Suprapubic skin (tissue), 4 donors: ENCODE data around the gene GTF2IRD2.
"Not testable (repeated sequence)": the region's sequence is repeated elsewhere in the genome, so short reads cannot be mapped to it uniquely, and the experiment has no call there.

ENCODE experiments used
- POLR2A ChIP-seq, 2 donors: fragments of 450-650 bp; IDR thresholded peaks; one replicate each; pipeline ENCODE4 v1.6.1; 2017; ENCODE audit warnings: antibody characterized with exemption in 2 of 2, mild to moderate bottlenecking in 2 of 2, moderate library complexity in 2 of 2
- POLR2AphosphoS5 ChIP-seq, 3 donors: sonication (generic); formaldehyde crosslinking; IDR thresholded peaks; one replicate each; pipeline ENCODE4 v1.6.1; 2017; ENCODE audit warnings: antibody characterized with exemption in 3 of 3
- TF ChIP-seq, protein P1 (sequence below), 2 donors: fragments of 200-600 bp in 1 of 2; fragments of 450-650 bp in 1 of 2; sonication (generic) in 1 of 2; IDR thresholded peaks; one replicate each; pipeline ENCODE4 v1.5.1; 2016 to 2019; ENCODE audit warnings: antibody characterized with exemption in 2 of 2, mild to moderate bottlenecking in 1 of 2, moderate library complexity in 1 of 2

- TF ChIP-seq, protein P1, sequence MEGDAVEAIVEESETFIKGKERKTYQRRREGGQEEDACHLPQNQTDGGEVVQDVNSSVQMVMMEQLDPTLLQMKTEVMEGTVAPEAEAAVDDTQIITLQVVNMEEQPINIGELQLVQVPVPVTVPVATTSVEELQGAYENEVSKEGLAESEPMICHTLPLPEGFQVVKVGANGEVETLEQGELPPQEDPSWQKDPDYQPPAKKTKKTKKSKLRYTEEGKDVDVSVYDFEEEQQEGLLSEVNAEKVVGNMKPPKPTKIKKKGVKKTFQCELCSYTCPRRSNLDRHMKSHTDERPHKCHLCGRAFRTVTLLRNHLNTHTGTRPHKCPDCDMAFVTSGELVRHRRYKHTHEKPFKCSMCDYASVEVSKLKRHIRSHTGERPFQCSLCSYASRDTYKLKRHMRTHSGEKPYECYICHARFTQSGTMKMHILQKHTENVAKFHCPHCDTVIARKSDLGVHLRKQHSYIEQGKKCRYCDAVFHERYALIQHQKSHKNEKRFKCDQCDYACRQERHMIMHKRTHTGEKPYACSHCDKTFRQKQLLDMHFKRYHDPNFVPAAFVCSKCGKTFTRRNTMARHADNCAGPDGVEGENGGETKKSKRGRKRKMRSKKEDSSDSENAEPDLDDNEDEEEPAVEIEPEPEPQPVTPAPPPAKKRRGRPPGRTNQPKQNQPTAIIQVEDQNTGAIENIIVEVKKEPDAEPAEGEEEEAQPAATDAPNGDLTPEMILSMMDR (IDR thresholded peaks at IDR 0.05): not testable (repeated sequence)
- not testable (repeated sequence) for TF ChIP-seq POLR2A, POLR2AphosphoS5 (IDR thresholded peaks at IDR 0.05)
Measured at GRCh38 chr7:74850833-74851721, at the start of gene GTF2IRD2.
